ENCODE measurements around the gene KCNK16. TPM values are rescaled to one million over a fixed set of nuclear protein-coding genes. Genes with fewer than 3 reads are reported as not detected.

KCNK16 gene
- polyA plus RNA-seq, 3 donors = not detected

GRCh38 chr6:39282774-39283173 lies 39.7 kb downstream of the KCNK16 start:
- Histone ChIP-seq H2AFZ (ENCODE audit: insufficient read depth, low read depth, low read length, poor library complexity, severe bottlenecking) (no peak overlapping the region), H3K4me3 (replicated peaks in 1 of 3; ENCODE audit: low read depth in 2 of 3, low read length in 3 of 3) (no peak overlapping the region), H3K79me2 (ENCODE audit: insufficient read depth, low read length) (no peaks in the 10 kb centered on the region), H3K27me3 (ENCODE audit: control insufficient read depth in 2 of 2, insufficient read depth in 2 of 2, low read length in 2 of 2) (no peaks in the 10 kb centered on the region), H3K4me1 (ENCODE audit: control insufficient read depth in 1 of 2, insufficient read depth in 2 of 2, low read length in 2 of 2) (peaks cover 36 to 47% of the 10 kb centered on the region in 2 donors), H3K27ac (ENCODE audit: low read depth in 1 of 2, low read length in 2 of 2) (peak overlapping the region in 1 of 2 donors; percentile 23), H3K9me3 (replicated peaks in 1 of 2; ENCODE audit: control insufficient read depth in 1 of 2, insufficient read depth in 1 of 2, low read length in 2 of 2) (no peaks in the 10 kb centered on the region), H4K20me1 (ENCODE audit: insufficient read depth, low read length) (no peaks in the 10 kb centered on the region), H3K36me3 (replicated peaks in 1 of 2; ENCODE audit: control insufficient read depth in 1 of 2, insufficient read depth in 2 of 2, low read length in 2 of 2) (no peaks in the 10 kb centered on the region), H3K4me2 (replicated peaks; ENCODE audit: extremely low read depth, low read length, poor library complexity, severe bottlenecking) (no peak overlapping the region), H3K9ac (ENCODE audit: insufficient read depth, low read length, poor library complexity, severe bottlenecking) (no peak overlapping the region)
- peak; percentile 24 to 34 (median 31) for DNase-seq
- 0% methylated on average over 1 of the region's 2 CpGs for WGBS (ENCODE audit: insufficient coverage)
- TF ChIP-seq, protein P1, sequence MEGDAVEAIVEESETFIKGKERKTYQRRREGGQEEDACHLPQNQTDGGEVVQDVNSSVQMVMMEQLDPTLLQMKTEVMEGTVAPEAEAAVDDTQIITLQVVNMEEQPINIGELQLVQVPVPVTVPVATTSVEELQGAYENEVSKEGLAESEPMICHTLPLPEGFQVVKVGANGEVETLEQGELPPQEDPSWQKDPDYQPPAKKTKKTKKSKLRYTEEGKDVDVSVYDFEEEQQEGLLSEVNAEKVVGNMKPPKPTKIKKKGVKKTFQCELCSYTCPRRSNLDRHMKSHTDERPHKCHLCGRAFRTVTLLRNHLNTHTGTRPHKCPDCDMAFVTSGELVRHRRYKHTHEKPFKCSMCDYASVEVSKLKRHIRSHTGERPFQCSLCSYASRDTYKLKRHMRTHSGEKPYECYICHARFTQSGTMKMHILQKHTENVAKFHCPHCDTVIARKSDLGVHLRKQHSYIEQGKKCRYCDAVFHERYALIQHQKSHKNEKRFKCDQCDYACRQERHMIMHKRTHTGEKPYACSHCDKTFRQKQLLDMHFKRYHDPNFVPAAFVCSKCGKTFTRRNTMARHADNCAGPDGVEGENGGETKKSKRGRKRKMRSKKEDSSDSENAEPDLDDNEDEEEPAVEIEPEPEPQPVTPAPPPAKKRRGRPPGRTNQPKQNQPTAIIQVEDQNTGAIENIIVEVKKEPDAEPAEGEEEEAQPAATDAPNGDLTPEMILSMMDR (IDR thresholded peaks at IDR 0.05) = no peak
- Mint-ChIP-seq H3K27me3 (ENCODE audit: low read depth in 3 of 3) (peaks cover 2 to 7% (median 7%) of the 10 kb centered on the region in 3 donors), H3K4me1 (peaks cover 38% of the 10 kb centered on the region), H3K36me3 (peaks cover 0 to 2% of the 10 kb centered on the region in 2 donors), H3K9me3 (no peaks in the 10 kb centered on the region), H3K4me3 (no peak overlapping the region), H3K27ac (peak overlapping the region; percentile 3 to 80 (median 60))
- intact Hi-C loops (cut with micrococcal nuclease) = no loop called here

DNA sequence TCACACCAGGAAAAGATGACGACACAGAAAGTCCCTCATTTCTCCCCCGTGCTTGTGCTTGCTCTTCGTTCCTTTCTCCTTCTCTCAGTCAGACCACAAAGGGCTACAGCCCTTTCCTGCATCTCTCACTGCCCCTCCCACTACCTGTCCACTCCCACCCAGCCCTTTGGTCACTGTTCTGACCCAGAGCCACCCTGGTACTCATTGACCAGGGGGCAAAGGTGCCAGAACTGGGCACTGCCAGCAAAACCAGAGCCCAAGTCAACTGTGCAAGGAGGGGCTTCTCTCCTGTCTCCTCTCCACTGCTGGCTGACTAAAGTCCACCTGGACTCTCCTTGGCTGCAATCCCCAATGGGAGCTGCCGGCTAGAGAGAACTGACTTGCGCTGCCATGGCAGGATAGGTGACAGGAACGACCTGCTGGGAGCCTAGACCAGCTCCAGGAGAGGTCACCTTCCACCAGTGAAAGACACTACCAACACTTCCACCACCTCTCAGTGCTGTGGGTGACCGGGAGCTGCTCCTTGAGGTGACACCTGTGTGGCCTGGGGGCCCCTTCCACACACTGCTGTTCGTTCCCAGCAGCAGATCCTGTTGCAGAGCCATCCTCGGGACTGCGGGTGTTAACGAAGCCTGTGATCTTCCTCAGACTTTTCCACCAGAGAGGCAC lies 41.1 kb downstream of the KCNK16 start:
- H3K36me3 ChIP-seq (replicated peaks in 1 of 2; ENCODE audit: control insufficient read depth in 1 of 2, insufficient read depth in 2 of 2, low read length in 2 of 2) = no peaks in the 10 kb centered on the region
- H3K9me3 Mint-ChIP-seq = peaks cover 0 to 2% (median 0%) of the 10 kb centered on the region in 7 donors
- no peak overlapping the region for H3K27ac ChIP-seq (ENCODE audit: low read depth in 1 of 2, low read length in 2 of 2)
- H3K4me3 ChIP-seq (replicated peaks in 1 of 3; ENCODE audit: low read depth in 2 of 3, low read length in 3 of 3) = no peak overlapping the region
- peaks cover 32 to 37% of the 10 kb centered on the region in 2 donors for H3K4me1 ChIP-seq (ENCODE audit: control insufficient read depth in 1 of 2, insufficient read depth in 2 of 2, low read length in 2 of 2)
- no peaks in the 10 kb centered on the region for H4K20me1 ChIP-seq (ENCODE audit: insufficient read depth, low read length)
- TF ChIP-seq, protein P1 (IDR thresholded peaks at IDR 0.05) = no peak
- peaks cover 0 to 2% of the 10 kb centered on the region in 2 donors for H3K36me3 Mint-ChIP-seq
- no peak overlapping the region for H3K9ac ChIP-seq (ENCODE audit: insufficient read depth, low read length, poor library complexity, severe bottlenecking)
- no peak overlapping the region for H3K4me3 Mint-ChIP-seq
- WGBS (ENCODE audit: insufficient coverage) = 77% methylated on average over 11 of the region's 11 CpGs
- no peak for DNase-seq
- H3K9me3 ChIP-seq (replicated peaks in 1 of 2; ENCODE audit: control insufficient read depth in 1 of 2, insufficient read depth in 1 of 2, low read length in 2 of 2) = no peaks in the 10 kb centered on the region
- no peak overlapping the region for H3K4me2 ChIP-seq (replicated peaks; ENCODE audit: extremely low read depth, low read length, poor library complexity, severe bottlenecking)
- intact Hi-C loops (cut with micrococcal nuclease) = no loop called here
- H3K27ac Mint-ChIP-seq = peak overlapping the region in 1 of 7 donors; percentile 3
- no peaks in the 10 kb centered on the region for H3K27me3 ChIP-seq (ENCODE audit: control insufficient read depth in 2 of 2, insufficient read depth in 2 of 2, low read length in 2 of 2)
- no peaks in the 10 kb centered on the region for H3K79me2 ChIP-seq (ENCODE audit: insufficient read depth, low read length)
- H2AFZ ChIP-seq (ENCODE audit: insufficient read depth, low read depth, low read length, poor library complexity, severe bottlenecking) = no peak overlapping the region
- H3K27me3 Mint-ChIP-seq (ENCODE audit: low read depth in 3 of 3) = peaks cover 3 to 7% (median 7%) of the 10 kb centered on the region in 3 donors
- peaks cover 29% of the 10 kb centered on the region for H3K4me1 Mint-ChIP-seq
